ENCODE data around the gene SLC13A1. TPM values are rescaled to one million over a fixed set of nuclear protein-coding genes. Genes with fewer than 3 reads are reported as not detected.

SLC13A1 gene
- total RNA-seq, 2 donors from 2014 or later = under 0.01 TPM; not detected in 1

DNA sequence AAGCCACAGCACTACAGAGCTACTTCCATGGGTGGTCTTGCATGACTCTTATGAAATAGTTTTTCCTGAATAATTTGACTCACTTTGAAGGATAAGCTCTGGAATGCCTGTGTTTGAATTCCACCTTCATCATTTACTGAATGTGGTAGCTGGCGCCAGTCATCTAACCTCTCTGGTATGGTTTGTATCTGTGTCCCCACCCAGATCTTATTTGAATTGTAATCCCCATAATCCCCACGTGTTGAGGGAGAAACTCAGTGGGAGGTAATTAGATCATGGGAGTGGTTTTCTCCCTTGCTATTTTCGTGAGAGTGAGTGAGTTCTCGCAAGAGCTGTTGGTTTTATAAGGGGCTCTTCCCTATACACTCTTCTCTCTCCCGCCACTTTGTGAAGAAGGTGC lies 11.2 kb upstream of the SLC13A1 start:
- H3K27ac ChIP-seq = no peak overlapping the region
- H3K36me3 ChIP-seq (replicated peaks in 1 of 2; ENCODE audit: insufficient read depth in 1 of 2, low read depth in 2 of 2) = no peaks in the 10 kb centered on the region
- DNase-seq (no peak), ATAC-seq (no peak)
- whole genome bisulfite sequencing, 2 donors = 84 to 86% methylated on average over 5 of the region's 5 CpGs
- intact Hi-C loops (cut with DNase I) = no loop called here
- H3K27me3 ChIP-seq = no peaks in the 10 kb centered on the region
- H3K4me1 ChIP-seq = peaks cover 53% of the 10 kb centered on the region
- TF ChIP-seq, protein P1, sequence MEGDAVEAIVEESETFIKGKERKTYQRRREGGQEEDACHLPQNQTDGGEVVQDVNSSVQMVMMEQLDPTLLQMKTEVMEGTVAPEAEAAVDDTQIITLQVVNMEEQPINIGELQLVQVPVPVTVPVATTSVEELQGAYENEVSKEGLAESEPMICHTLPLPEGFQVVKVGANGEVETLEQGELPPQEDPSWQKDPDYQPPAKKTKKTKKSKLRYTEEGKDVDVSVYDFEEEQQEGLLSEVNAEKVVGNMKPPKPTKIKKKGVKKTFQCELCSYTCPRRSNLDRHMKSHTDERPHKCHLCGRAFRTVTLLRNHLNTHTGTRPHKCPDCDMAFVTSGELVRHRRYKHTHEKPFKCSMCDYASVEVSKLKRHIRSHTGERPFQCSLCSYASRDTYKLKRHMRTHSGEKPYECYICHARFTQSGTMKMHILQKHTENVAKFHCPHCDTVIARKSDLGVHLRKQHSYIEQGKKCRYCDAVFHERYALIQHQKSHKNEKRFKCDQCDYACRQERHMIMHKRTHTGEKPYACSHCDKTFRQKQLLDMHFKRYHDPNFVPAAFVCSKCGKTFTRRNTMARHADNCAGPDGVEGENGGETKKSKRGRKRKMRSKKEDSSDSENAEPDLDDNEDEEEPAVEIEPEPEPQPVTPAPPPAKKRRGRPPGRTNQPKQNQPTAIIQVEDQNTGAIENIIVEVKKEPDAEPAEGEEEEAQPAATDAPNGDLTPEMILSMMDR (IDR thresholded peaks at IDR 0.05) = no peak
- no peak for TF ChIP-seq POLR2A (IDR thresholded peaks at IDR 0.05)
- no peak overlapping the region for H3K4me3 ChIP-seq
- peaks cover 0 to 3% (median 0%) of the 10 kb centered on the region in 3 donors for H3K9me3 ChIP-seq

GRCh38 chr7:123209786-123210185 lies 10.0 kb upstream of the SLC13A1 start:
- TF ChIP-seq POLR2A (IDR thresholded peaks at IDR 0.05) = no peak
- TF ChIP-seq, protein P1 (IDR thresholded peaks at IDR 0.05) = peak in 1 of 7 experiments; percentile 11
- intact Hi-C loops (cut with DNase I) = no loop called here
- WGBS, 2 donors = 8 to 11% methylated on average over 3 of the region's 3 CpGs
- ATAC-seq (peak; percentile 99), DNase-seq (peak; percentile 65 to 88 (median 75))
- no peaks in the 10 kb centered on the region for H3K36me3 ChIP-seq (replicated peaks in 1 of 2; ENCODE audit: insufficient read depth in 1 of 2, low read depth in 2 of 2)
- no peaks in the 10 kb centered on the region for H3K27me3 ChIP-seq
- H3K4me1 ChIP-seq = peaks cover 60% of the 10 kb centered on the region
- H3K9me3 ChIP-seq = no peaks in the 10 kb centered on the region
- H3K27ac ChIP-seq = peak overlapping the region; percentile 41 to 74 (median 60)
- no peak overlapping the region for H3K4me3 ChIP-seq

- 46 to 58% methylated on average over 3 of the region's 3 CpGs for WGBS, 2 donors
- Histone ChIP-seq H3K4me1 (peaks cover 68% of the 10 kb centered on the region), H3K27me3 (no peaks in the 10 kb centered on the region), H3K36me3 (replicated peaks in 1 of 2; ENCODE audit: insufficient read depth in 1 of 2, low read depth in 2 of 2) (no peaks in the 10 kb centered on the region), H3K4me3 (no peak overlapping the region), H3K9me3 (no peaks in the 10 kb centered on the region), H3K27ac (peak overlapping the region in 3 of 4 donors; percentile 41 to 74 (median 65))
- peak; percentile 58 for ATAC-seq
- intact Hi-C loops (cut with DNase I) = no loop called here
- TF ChIP-seq, protein P1 (IDR thresholded peaks at IDR 0.05) = peak in 6 of 7 experiments; percentile 19 to 64 (median 49)
- no peak for TF ChIP-seq POLR2A (IDR thresholded peaks at IDR 0.05)
- peak in 3 of 4 donors; percentile 17 to 48 (median 44) for DNase-seq
These were observed 9.0 kb upstream of the SLC13A1 start for GRCh38 chr7:123208793-123209192.

DNA sequence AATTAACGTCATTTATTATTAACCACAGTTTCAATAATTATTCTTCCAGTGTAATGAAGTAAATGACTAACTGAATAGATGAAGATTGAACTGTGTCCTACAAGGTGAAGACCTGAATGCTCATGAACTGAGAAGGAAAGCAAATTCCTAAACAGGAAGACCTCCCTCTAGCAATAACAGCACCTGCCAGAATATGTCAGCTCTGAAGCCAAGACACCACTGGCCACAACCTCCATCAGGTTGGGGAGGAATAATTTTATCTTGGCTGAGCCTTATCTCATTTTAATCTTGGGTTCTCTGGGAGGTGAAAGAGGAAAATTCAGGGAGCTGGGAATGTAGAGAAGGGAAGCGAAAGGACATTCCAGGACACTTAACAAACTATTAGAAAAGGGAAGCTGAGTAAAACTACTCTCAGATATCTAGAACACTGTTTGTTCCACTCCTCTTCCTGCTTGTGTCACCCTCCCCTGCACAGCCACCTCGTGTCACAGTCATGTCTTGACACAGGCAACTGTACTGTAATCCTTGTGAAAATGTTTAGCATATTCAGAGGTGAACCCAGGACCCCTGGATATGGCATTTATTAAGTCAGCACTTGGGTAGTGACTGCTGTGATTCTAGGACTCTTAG lies 4.6 kb upstream of the SLC13A1 start:
- no peak overlapping the region for H3K27ac ChIP-seq
- intact Hi-C loops (cut with DNase I) = no loop called here
- no peak for TF ChIP-seq POLR2A (IDR thresholded peaks at IDR 0.05)
- TF ChIP-seq, protein P1 (IDR thresholded peaks at IDR 0.05) = no peak
- H3K9me3 ChIP-seq = no peaks in the 10 kb centered on the region
- DNase-seq (no peak), ATAC-seq (no peak)
- H3K4me1 ChIP-seq = peaks cover 61% of the 10 kb centered on the region
- 57 to 66% methylated on average over 3 of the region's 3 CpGs for WGBS, 2 donors
- H3K4me3 ChIP-seq = no peak overlapping the region
- no peaks in the 10 kb centered on the region for H3K36me3 ChIP-seq (replicated peaks in 1 of 2; ENCODE audit: insufficient read depth in 1 of 2, low read depth in 2 of 2)
- no peaks in the 10 kb centered on the region for H3K27me3 ChIP-seq

GRCh38 chr7:123201901-123202300 lies 2.1 kb upstream of the SLC13A1 start:
- intact Hi-C loops (cut with DNase I) = no loop called here
- H3K27ac ChIP-seq = no peak overlapping the region
- no peaks in the 10 kb centered on the region for H3K9me3 ChIP-seq
- no peaks in the 10 kb centered on the region for H3K27me3 ChIP-seq
- 56 to 63% methylated on average over 3 of the region's 3 CpGs for WGBS, 2 donors
- no peak for ATAC-seq
- no peaks in the 10 kb centered on the region for H3K36me3 ChIP-seq (replicated peaks in 1 of 2; ENCODE audit: insufficient read depth in 1 of 2, low read depth in 2 of 2)
- DNase-seq = no peak
- peaks cover 64% of the 10 kb centered on the region for H3K4me1 ChIP-seq
- TF ChIP-seq, protein P1 (IDR thresholded peaks at IDR 0.05) = no peak
- TF ChIP-seq POLR2A (IDR thresholded peaks at IDR 0.05) = no peak
- no peak overlapping the region for H3K4me3 ChIP-seq

Measured in body of pancreas (tissue), 4 donors.